GM12875 (cell line): ENCODE data around the gene CCDC89.

Experiments
- H3K4me3 ChIP-seq: one replicate; pipeline ENCODE4 v1.5.1; 2011; ENCODE audit warnings: low read depth, low read length, control low read depth
- TF ChIP-seq, protein P1 (sequence below): IDR thresholded peaks from 2 replicates; pipeline ENCODE4 v1.5.1; 2011; ENCODE audit warnings: low read depth, mild to moderate bottlenecking, control low read depth, inconsistent platforms, low read length, moderate library complexity, borderline replicate concordance; ENCODE audit not compliant: insufficient read depth

Gene CCDC89

GRCh38 chr11:85721191-85721590, 35.2 kb upstream of the CCDC89 start:
- no peak overlapping the region for H3K4me3 ChIP-seq
- TF ChIP-seq, protein P1, sequence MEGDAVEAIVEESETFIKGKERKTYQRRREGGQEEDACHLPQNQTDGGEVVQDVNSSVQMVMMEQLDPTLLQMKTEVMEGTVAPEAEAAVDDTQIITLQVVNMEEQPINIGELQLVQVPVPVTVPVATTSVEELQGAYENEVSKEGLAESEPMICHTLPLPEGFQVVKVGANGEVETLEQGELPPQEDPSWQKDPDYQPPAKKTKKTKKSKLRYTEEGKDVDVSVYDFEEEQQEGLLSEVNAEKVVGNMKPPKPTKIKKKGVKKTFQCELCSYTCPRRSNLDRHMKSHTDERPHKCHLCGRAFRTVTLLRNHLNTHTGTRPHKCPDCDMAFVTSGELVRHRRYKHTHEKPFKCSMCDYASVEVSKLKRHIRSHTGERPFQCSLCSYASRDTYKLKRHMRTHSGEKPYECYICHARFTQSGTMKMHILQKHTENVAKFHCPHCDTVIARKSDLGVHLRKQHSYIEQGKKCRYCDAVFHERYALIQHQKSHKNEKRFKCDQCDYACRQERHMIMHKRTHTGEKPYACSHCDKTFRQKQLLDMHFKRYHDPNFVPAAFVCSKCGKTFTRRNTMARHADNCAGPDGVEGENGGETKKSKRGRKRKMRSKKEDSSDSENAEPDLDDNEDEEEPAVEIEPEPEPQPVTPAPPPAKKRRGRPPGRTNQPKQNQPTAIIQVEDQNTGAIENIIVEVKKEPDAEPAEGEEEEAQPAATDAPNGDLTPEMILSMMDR, result no peak

DNA sequence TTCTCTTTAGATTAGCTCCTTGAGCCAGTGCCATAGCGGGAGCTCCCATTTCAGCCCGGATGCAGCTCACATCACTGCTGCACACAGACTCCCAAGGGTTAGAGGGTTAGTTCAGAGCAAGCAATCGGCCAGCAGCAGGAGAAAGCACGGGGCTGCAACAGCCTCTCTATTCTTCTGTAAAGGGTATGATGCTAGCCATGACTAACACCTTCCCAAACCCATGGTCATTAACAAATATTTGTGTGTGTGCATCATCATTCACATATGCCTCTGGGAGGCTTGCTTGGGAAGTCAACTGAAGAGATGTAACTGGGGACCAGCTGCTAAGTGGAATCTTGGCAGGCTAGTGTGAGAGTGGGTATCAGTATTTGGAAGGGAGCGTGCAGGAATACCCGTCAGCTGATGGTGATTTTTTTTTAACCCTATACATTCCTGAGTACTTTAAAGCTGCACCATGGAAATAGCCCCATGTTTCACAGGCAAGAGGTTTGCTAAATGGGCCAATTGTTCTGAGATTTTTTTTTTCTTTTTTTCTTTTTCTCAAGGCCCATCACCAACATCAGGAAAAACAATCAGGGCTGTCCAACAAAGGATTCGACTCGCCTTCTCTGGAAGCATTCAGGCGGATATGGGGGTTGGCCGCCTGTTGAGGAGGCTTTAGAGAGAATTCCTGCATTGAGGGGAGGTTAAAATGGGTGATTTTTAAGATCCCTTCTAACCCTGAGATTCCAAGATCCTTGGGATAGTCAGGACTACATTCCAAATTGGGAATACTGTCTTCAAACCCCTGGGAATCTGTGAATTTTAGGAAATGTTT, 33.2 kb upstream of the CCDC89 start:
- TF ChIP-seq, protein P1, result no peak
- H3K4me3 ChIP-seq, result no peak overlapping the region

DNA sequence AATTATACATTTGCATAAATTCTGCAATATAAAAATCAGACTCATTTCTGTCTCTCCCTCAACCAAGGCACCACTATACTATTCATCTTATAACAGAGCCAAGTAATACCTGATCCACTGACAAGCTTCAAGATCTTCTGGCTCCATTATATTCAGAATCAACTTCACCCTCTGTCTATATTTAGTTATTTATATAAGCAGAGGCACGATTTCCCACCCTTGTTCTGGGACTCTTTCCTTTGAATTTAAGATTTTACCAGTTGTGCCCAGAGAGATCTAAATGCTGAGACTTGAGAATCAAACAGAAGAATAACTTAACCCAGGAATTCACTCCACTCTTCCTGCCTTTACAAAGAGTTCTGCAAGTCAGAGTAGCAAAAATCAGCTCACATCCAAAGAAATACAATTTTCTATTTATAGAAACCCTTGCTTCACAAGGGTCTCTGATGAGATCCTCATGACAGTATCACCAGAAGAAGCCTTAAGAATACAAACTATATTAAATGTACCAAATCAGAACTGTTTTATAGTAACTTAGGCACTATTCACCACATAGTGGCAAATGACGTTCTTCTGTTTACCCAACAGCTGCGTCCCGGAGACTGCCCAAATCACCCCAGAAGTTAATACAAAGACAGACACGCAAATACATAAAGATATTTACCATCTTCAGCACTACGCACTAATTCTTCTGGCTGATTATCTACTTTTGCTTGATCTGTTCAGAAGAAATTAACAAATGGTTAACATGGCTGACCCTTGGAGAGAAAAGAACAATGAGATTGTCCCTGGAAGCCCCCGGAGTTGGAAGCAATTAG, 32.3 kb upstream of the CCDC89 start:
- no peak overlapping the region for H3K4me3 ChIP-seq
- TF ChIP-seq, protein P1, result no peak

- H3K4me3 ChIP-seq, result no peak overlapping the region
- TF ChIP-seq, protein P1, result no peak
These were observed 31.4 kb upstream of the CCDC89 start for GRCh38 chr11:85717429-85717828.

DNA sequence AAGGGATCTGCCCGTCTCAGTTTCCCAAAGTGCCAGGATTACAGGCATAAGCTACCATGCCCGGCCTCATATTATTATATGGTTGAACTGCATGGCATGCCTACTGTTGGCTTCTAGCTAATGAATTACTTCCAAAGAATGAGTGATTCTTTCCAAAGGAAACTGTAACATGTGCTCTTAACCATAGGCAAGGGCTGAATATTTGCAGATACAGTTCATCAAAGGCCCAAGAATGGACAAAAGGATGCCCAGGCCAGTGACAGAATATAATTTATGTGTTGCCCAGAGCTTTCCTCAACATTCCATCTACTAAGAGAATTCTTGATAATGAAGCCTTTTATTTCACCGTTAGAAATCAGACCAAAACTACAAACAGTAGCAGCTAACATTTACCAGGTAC, 27.0 kb upstream of the CCDC89 start:
- no peak overlapping the region for H3K4me3 ChIP-seq
- TF ChIP-seq, protein P1, result no peak

- H3K4me3 ChIP-seq, result no peak overlapping the region
- TF ChIP-seq, protein P1, result no peak
These were observed 24.9 kb upstream of the CCDC89 start for GRCh38 chr11:85710917-85711316.
